MCF 10A (cell line): ENCODE results near the gene NAA10. TPM values are rescaled to one million over a fixed set of nuclear protein-coding genes. Genes with fewer than 3 reads are reported as not detected.

Experiments used
- BruUV-seq: library from RNA; stranded (reverse); fragments of 400-500 nt; replicated peaks from 2 replicates; lab custom pipeline; 2021; lab: Mats Ljungman, UMichigan
- CTCF ChIA-PET: fragments of 300-600 bp; sonication (Branson Sonifier 250); formaldehyde crosslinking; extraction: SDS; loops from one replicate; lab custom pipeline; 2021; ENCODE audit warnings: antibody characterized with exemption, inconsistent platforms; lab: Yijun Ruan, JAX
- POLR2A ChIA-PET: fragments of 300-600, 350-650 bp; sonication (Branson Sonifier 250); formaldehyde crosslinking; extraction: SDS; loops from one replicate; lab custom pipeline; 2020; ENCODE audit warnings: antibody characterized with exemption, inconsistent platforms; lab: Yijun Ruan, JAX
- DNase-seq: peaks from one replicate; pipeline ENCODE4 v3.0.0-alpha.2; 2018; ENCODE audit not compliant: unreplicated experiment
- H3K27ac Mint-ChIP-seq: one replicate; pipeline ENCODE4 v1.8.0; 2022; ENCODE audit warnings: mild to moderate bottlenecking, low read depth, mixed read lengths; ENCODE audit not compliant: unreplicated experiment
- H3K27me3 Mint-ChIP-seq: one replicate; pipeline ENCODE4 v1.8.0; 2022; ENCODE audit warnings: mixed read lengths; ENCODE audit not compliant: insufficient read depth, unreplicated experiment
- H3K36me3 Mint-ChIP-seq: one replicate; pipeline ENCODE4 v1.8.0; 2022; ENCODE audit warnings: mild to moderate bottlenecking, moderate library complexity, mixed read lengths; ENCODE audit not compliant: insufficient read depth, unreplicated experiment
- H3K4me1 Mint-ChIP-seq: one replicate; pipeline ENCODE4 v1.8.0; 2022; ENCODE audit warnings: mixed read lengths; ENCODE audit not compliant: insufficient read depth, unreplicated experiment
- H3K4me3 Mint-ChIP-seq: one replicate; pipeline ENCODE4 v1.8.0; 2022; ENCODE audit warnings: mild to moderate bottlenecking, moderate library complexity, mixed read lengths; ENCODE audit not compliant: unreplicated experiment
- H3K9me3 Mint-ChIP-seq: one replicate; pipeline ENCODE4 v1.8.0; 2022; ENCODE audit warnings: mixed read lengths; ENCODE audit not compliant: unreplicated experiment
- CTCF ChIP-seq: fragments of 200-600 bp; IDR thresholded peaks from one replicate; pipeline ENCODE4 v1.8.0; 2022; ENCODE audit warnings: antibody characterized with exemption, mild to moderate bottlenecking; ENCODE audit not compliant: unreplicated experiment
- intact Hi-C: fragments of 100-400 bp; cut with micrococcal nuclease; formaldehyde crosslinking; loops from 2 replicates; pipeline ENCODE4 v1.14.1; 2022
- total RNA-seq: library from RNA; stranded (reverse); gene quantifications from 2 replicates; pipeline ENCODE4 v1.2.3, GENCODE V29; 2022

NAA10 gene
- total RNA-seq, 1 experiment from 2014 or later = 166 TPM

- Mint-ChIP-seq H3K27ac (peak overlapping the region; percentile 74), H3K9me3 (no peaks in the 10 kb centered on the region), H3K4me3 (peak overlapping the region; percentile 79), H3K36me3 (peaks cover 10% of the 10 kb centered on the region), H3K27me3 (no peaks in the 10 kb centered on the region), H3K4me1 (peaks cover 1% of the 10 kb centered on the region)
- POLR2A ChIA-PET = interaction anchor here (0.6 to 2.7 kb wide), 11 partner anchors 10 to 330 kb away, joined by 3 to 25 read pairs (median 7); partner anchors contain the start of genes HCFC1, IDH3G, PLXNB3 and SSR4
- BruUV-seq = no TSS peak
- TF ChIP-seq CTCF = peak; percentile 10
- DNase-seq = peak; percentile 95
- CTCF ChIA-PET = interaction anchor here (0.6 to 1.3 kb wide), 4 partner anchors 19 to 445 kb away, joined by 3 to 5 read pairs (median 3); partner anchors contain the start of gene PLXNB3
- intact Hi-C loops = no loop called here
These were observed 6.7 kb downstream of the NAA10 start for GRCh38 chrX:153927922-153928760.

- TSS peak; percentile 43 for BruUV-seq
- intact Hi-C loops = no loop called here
- POLR2A ChIA-PET = interaction anchor here (0.6 to 2.7 kb wide), 3 partner anchors 10 to 133 kb away, joined by 3 to 25 read pairs (median 8); partner anchors contain the start of genes IDH3G and SSR4
These were observed 7.2 kb downstream of the NAA10 start for GRCh38 chrX:153927672-153927921.

GRCh38 chrX:153926858-153927671 is 7.8 kb downstream of the NAA10 start:
- CTCF ChIA-PET = interaction anchor here (0.6 to 3.1 kb wide), 4 partner anchors 20 to 320 kb away, joined by 3 to 19 read pairs (median 4); partner anchors contain the start of gene PLXNB3
- no peak for TF ChIP-seq CTCF
- H3K9me3 Mint-ChIP-seq = no peaks in the 10 kb centered on the region
- peaks cover 9% of the 10 kb centered on the region for H3K4me1 Mint-ChIP-seq
- intact Hi-C loops = no loop called here
- BruUV-seq = no TSS peak
- POLR2A ChIA-PET = interaction anchor here (0.6 to 2.7 kb wide), 4 partner anchors 9 to 132 kb away, joined by 3 to 25 read pairs (median 6); partner anchors contain the start of genes IDH3G and SSR4
- H3K36me3 Mint-ChIP-seq = peaks cover 6% of the 10 kb centered on the region
- H3K27me3 Mint-ChIP-seq = no peaks in the 10 kb centered on the region
- peak overlapping the region; percentile 79 for H3K4me3 Mint-ChIP-seq
- peak overlapping the region; percentile 74 for H3K27ac Mint-ChIP-seq
- DNase-seq = no peak

More at GRCh38 chrX:153927672-153927921, 7.2 kb downstream of the NAA10 start:
- CTCF ChIA-PET = interaction anchor here (0.6 to 1.0 kb wide), 2 partner anchors 164 to 320 kb away, joined by 3 read pairs; partner anchors contain the start of gene PLXNB3
- no peak for DNase-seq
- no peaks in the 10 kb centered on the region for H3K9me3 Mint-ChIP-seq
- H3K36me3 Mint-ChIP-seq = peaks cover 6% of the 10 kb centered on the region
- peaks cover 7% of the 10 kb centered on the region for H3K4me1 Mint-ChIP-seq
- no peak for TF ChIP-seq CTCF
- H3K27me3 Mint-ChIP-seq = no peaks in the 10 kb centered on the region
- peak overlapping the region; percentile 79 for H3K4me3 Mint-ChIP-seq
- peak overlapping the region; percentile 74 for H3K27ac Mint-ChIP-seq
